Naive B cell (primary cell): Measurements from ENCODE around the gene ZFAND3. TPM values are rescaled to one million over a fixed set of nuclear protein-coding genes. Genes with fewer than 3 reads are reported as not detected.

Experiments
- ATAC-seq, 2 donors: fragments of 150-1000 bp; cut with Tn5 transposase; 2 replicates each; pipeline ENCODE4 v1.10.0; 2021; ENCODE audit warnings: low read depth in 2 of 2, mild to moderate bottlenecking in 2 of 2, moderate library complexity in 2 of 2
- DNase-seq: peaks from one replicate; pipeline ENCODE4 v3.0.0; 2022
- H3K27ac Mint-ChIP-seq, 6 donors: one replicate each; pipeline ENCODE4 v1.8.0; 2020 to 2022; ENCODE audit warnings: mild to moderate bottlenecking in 6 of 6, mixed read lengths in 6 of 6, moderate library complexity in 5 of 6, inconsistent platforms in 2 of 6
- H3K27me3 Mint-ChIP-seq, 3 donors: one replicate each; pipeline ENCODE4 v1.8.0; 2021 to 2022; ENCODE audit warnings: mixed read lengths in 3 of 3, mild to moderate bottlenecking in 1 of 3
- H3K36me3 Mint-ChIP-seq, 2 donors: one replicate each; pipeline ENCODE4 v1.8.0; 2020 to 2022; ENCODE audit warnings: mixed read lengths in 2 of 2, inconsistent platforms in 1 of 2, mild to moderate bottlenecking in 1 of 2
- H3K4me1 Mint-ChIP-seq, 3 donors: one replicate each; pipeline ENCODE4 v1.8.0; 2020 to 2022; ENCODE audit warnings: mixed read lengths in 3 of 3, inconsistent platforms in 1 of 3, mild to moderate bottlenecking in 1 of 3, moderate library complexity in 1 of 3
- H3K4me3 Mint-ChIP-seq, 8 donors: one replicate each; pipeline ENCODE4 v1.8.0; 2020 to 2022; ENCODE audit warnings: mild to moderate bottlenecking in 8 of 8, mixed read lengths in 8 of 8, moderate library complexity in 8 of 8, inconsistent platforms in 2 of 8
- H3K9me3 Mint-ChIP-seq, 7 donors: one replicate each; pipeline ENCODE4 v1.8.0; 2020 to 2022; ENCODE audit warnings: mixed read lengths in 7 of 7, mild to moderate bottlenecking in 5 of 7, inconsistent platforms in 2 of 7, moderate library complexity in 1 of 7
- polyA plus RNA-seq, 6 donors: library from polyadenylated mRNA; unstranded; fragments of 300-500 nt; fragmentation: Illumina TruSeq; gene quantifications; one replicate each; pipeline ENCODE4 v1.2.3, GENCODE V29; 2021; ENCODE audit warnings: low read depth in 6 of 6

ZFAND3 gene
- polyA plus RNA-seq, 6 donors from 2014 or later = 1.9 to 6.7 (median 4.4) TPM

- DNase-seq = no peak
- Mint-ChIP-seq H3K4me3 (no peak overlapping the region), H3K27ac (peak overlapping the region in 1 of 6 donors; percentile 33), H3K27me3 (no peaks in the 10 kb centered on the region), H3K9me3 (no peaks in the 10 kb centered on the region), H3K4me1 (peaks cover 19 to 46% (median 31%) of the 10 kb centered on the region in 3 donors), H3K36me3 (peaks cover 15% of the 10 kb centered on the region in 2 donors)
- no peak for ATAC-seq
Measured at GRCh38 chr6:38063973-38064372, 244.4 kb downstream of the ZFAND3 start.

GRCh38 chr6:38064431-38064830, 244.9 kb downstream of the ZFAND3 start:
- Mint-ChIP-seq H3K36me3 (peaks cover 15% of the 10 kb centered on the region in 2 donors), H3K27me3 (no peaks in the 10 kb centered on the region), H3K4me1 (peaks cover 23 to 51% (median 35%) of the 10 kb centered on the region in 3 donors), H3K27ac (peak overlapping the region in 2 of 6 donors; percentile 22 to 37), H3K9me3 (no peaks in the 10 kb centered on the region), H3K4me3 (no peak overlapping the region)
- no peak for ATAC-seq
- DNase-seq = no peak

GRCh38 chr6:38065734-38066305, 246.3 kb downstream of the ZFAND3 start:
- ATAC-seq (no peak), DNase-seq (no peak)
- H3K4me3 Mint-ChIP-seq = no peak overlapping the region
- H3K36me3 Mint-ChIP-seq = peaks cover 15% of the 10 kb centered on the region in 2 donors
- no peaks in the 10 kb centered on the region for H3K27me3 Mint-ChIP-seq
- H3K27ac Mint-ChIP-seq = peak overlapping the region in 5 of 6 donors; percentile 2 to 92 (median 58)
- no peaks in the 10 kb centered on the region for H3K9me3 Mint-ChIP-seq
- H3K4me1 Mint-ChIP-seq = peaks cover 36 to 58% (median 41%) of the 10 kb centered on the region in 3 donors

- no peaks in the 10 kb centered on the region for H3K27me3 Mint-ChIP-seq
- peaks cover 39 to 50% (median 41%) of the 10 kb centered on the region in 3 donors for H3K4me1 Mint-ChIP-seq
- no peaks in the 10 kb centered on the region for H3K9me3 Mint-ChIP-seq
- peaks cover 6 to 15% of the 10 kb centered on the region in 2 donors for H3K36me3 Mint-ChIP-seq
- H3K27ac Mint-ChIP-seq = peak overlapping the region in 5 of 6 donors; percentile 53 to 93 (median 75)
- ATAC-seq (peak in 1 of 2 donors; percentile 47), DNase-seq (no peak)
- H3K4me3 Mint-ChIP-seq = no peak overlapping the region
Measured at GRCh38 chr6:38067263-38067980, 247.9 kb downstream of the ZFAND3 start.

- ATAC-seq = no peak
- peak overlapping the region in 2 of 6 donors; percentile 43 to 45 for H3K27ac Mint-ChIP-seq
- H3K4me1 Mint-ChIP-seq = peaks cover 40 to 56% (median 42%) of the 10 kb centered on the region in 3 donors
- H3K27me3 Mint-ChIP-seq = no peaks in the 10 kb centered on the region
- H3K36me3 Mint-ChIP-seq = peaks cover 0 to 7% of the 10 kb centered on the region in 2 donors
- H3K9me3 Mint-ChIP-seq = no peaks in the 10 kb centered on the region
- no peak overlapping the region for H3K4me3 Mint-ChIP-seq
- DNase-seq = no peak
Measured at GRCh38 chr6:38068854-38069590, 249.5 kb downstream of the ZFAND3 start.

GRCh38 chr6:38077488-38078030, 258.0 kb downstream of the ZFAND3 start:
- H3K27me3 Mint-ChIP-seq = no peaks in the 10 kb centered on the region
- H3K36me3 Mint-ChIP-seq = peaks cover 7 to 23% of the 10 kb centered on the region in 2 donors

GRCh38 chr6:38078671-38079070, 259.1 kb downstream of the ZFAND3 start:
- peaks cover 23 to 24% (median 24%) of the 10 kb centered on the region in 3 donors for H3K4me1 Mint-ChIP-seq
- no peak overlapping the region for H3K4me3 Mint-ChIP-seq
- H3K9me3 Mint-ChIP-seq = no peaks in the 10 kb centered on the region
- peaks cover 7 to 29% of the 10 kb centered on the region in 2 donors for H3K36me3 Mint-ChIP-seq
- ATAC-seq (no peak), DNase-seq (no peak)
- H3K27me3 Mint-ChIP-seq = no peaks in the 10 kb centered on the region
- H3K27ac Mint-ChIP-seq = peak overlapping the region in 1 of 6 donors; percentile 38

More at GRCh38 chr6:38077488-38078030, 258.0 kb downstream of the ZFAND3 start:
- Mint-ChIP-seq H3K27ac (peak overlapping the region in 1 of 6 donors; percentile 7), H3K4me1 (peaks cover 26 to 29% (median 27%) of the 10 kb centered on the region in 3 donors), H3K4me3 (peak overlapping the region in 1 of 8 donors; percentile 12), H3K9me3 (no peaks in the 10 kb centered on the region)
- DNase-seq = no peak
- no peak for ATAC-seq

- DNase-seq (no peak), ATAC-seq (no peak)
- Mint-ChIP-seq H3K36me3 (peaks cover 7 to 34% of the 10 kb centered on the region in 2 donors), H3K9me3 (no peaks in the 10 kb centered on the region), H3K27ac (peak overlapping the region in 1 of 6 donors; percentile 28), H3K27me3 (no peaks in the 10 kb centered on the region), H3K4me3 (no peak overlapping the region), H3K4me1 (peaks cover 23 to 24% (median 24%) of the 10 kb centered on the region in 3 donors)
Measured at GRCh38 chr6:38079107-38079506, 259.6 kb downstream of the ZFAND3 start.

- ATAC-seq (no peak), DNase-seq (no peak)
- Mint-ChIP-seq H3K4me3 (no peak overlapping the region), H3K27me3 (no peaks in the 10 kb centered on the region), H3K36me3 (peaks cover 8 to 38% of the 10 kb centered on the region in 2 donors), H3K4me1 (peaks cover 23 to 24% (median 24%) of the 10 kb centered on the region in 3 donors), H3K9me3 (no peaks in the 10 kb centered on the region), H3K27ac (no peak overlapping the region)
Measured at GRCh38 chr6:38079537-38079936, 260.0 kb downstream of the ZFAND3 start.

GRCh38 chr6:38080360-38080759, 260.8 kb downstream of the ZFAND3 start:
- ATAC-seq = no peak
- DNase-seq = no peak
- Mint-ChIP-seq H3K36me3 (peaks cover 9 to 39% of the 10 kb centered on the region in 2 donors), H3K4me3 (no peak overlapping the region), H3K27ac (no peak overlapping the region), H3K4me1 (peaks cover 20 to 24% (median 23%) of the 10 kb centered on the region in 3 donors), H3K9me3 (no peaks in the 10 kb centered on the region), H3K27me3 (no peaks in the 10 kb centered on the region)

GRCh38 chr6:38080889-38081288, 261.4 kb downstream of the ZFAND3 start:
- no peaks in the 10 kb centered on the region for H3K27me3 Mint-ChIP-seq
- no peaks in the 10 kb centered on the region for H3K9me3 Mint-ChIP-seq
- H3K4me3 Mint-ChIP-seq = no peak overlapping the region
- no peak for ATAC-seq
- peaks cover 20 to 24% (median 20%) of the 10 kb centered on the region in 3 donors for H3K4me1 Mint-ChIP-seq
- DNase-seq = no peak
- H3K27ac Mint-ChIP-seq = peak overlapping the region in 1 of 6 donors; percentile 28
- peaks cover 13 to 43% of the 10 kb centered on the region in 2 donors for H3K36me3 Mint-ChIP-seq

GRCh38 chr6:38085031-38085430, 265.5 kb downstream of the ZFAND3 start:
- no peak for DNase-seq
- H3K36me3 Mint-ChIP-seq = peaks cover 15 to 48% of the 10 kb centered on the region in 2 donors
- peaks cover 0 to 12% (median 10%) of the 10 kb centered on the region in 3 donors for H3K4me1 Mint-ChIP-seq
- no peak for ATAC-seq
- no peak overlapping the region for H3K4me3 Mint-ChIP-seq
- H3K9me3 Mint-ChIP-seq = no peaks in the 10 kb centered on the region
- H3K27ac Mint-ChIP-seq = no peak overlapping the region
- no peaks in the 10 kb centered on the region for H3K27me3 Mint-ChIP-seq

GRCh38 chr6:38086346-38086745, 266.8 kb downstream of the ZFAND3 start:
- ATAC-seq = no peak

More at GRCh38 chr6:38086346-38086745, 266.8 kb downstream of the ZFAND3 start:
- H3K27ac Mint-ChIP-seq = no peak overlapping the region
- no peaks in the 10 kb centered on the region for H3K27me3 Mint-ChIP-seq
- peaks cover 15 to 54% of the 10 kb centered on the region in 2 donors for H3K36me3 Mint-ChIP-seq
- peaks cover 0 to 8% (median 4%) of the 10 kb centered on the region in 3 donors for H3K4me1 Mint-ChIP-seq
- DNase-seq = no peak
- no peak overlapping the region for H3K4me3 Mint-ChIP-seq
- no peaks in the 10 kb centered on the region for H3K9me3 Mint-ChIP-seq
